GM12878 (cell line): Measurements from ENCODE around the gene WASF2. TPM values are rescaled to one million over a fixed set of nuclear protein-coding genes. Genes with fewer than 3 reads are reported as not detected.

Source experiments
- ATAC-seq: fragments of 200-7000 bp; cut with Tn5 transposase; 3 replicates; pipeline ENCODE4 v1.9.1; 2020; ENCODE audit warnings: mild to moderate bottlenecking, moderate library complexity
- BruUV-seq: library from RNA; stranded (reverse); fragments of 400-500 nt; replicated peaks from 2 replicates; lab custom pipeline; 2021; lab: Mats Ljungman, UMichigan
- CTCF ChIA-PET: fragments of 300-600 bp; sonication (Branson Sonifier 250); formaldehyde crosslinking; extraction: SDS; loops from one replicate; lab custom pipeline; 2021; ENCODE audit warnings: inconsistent platforms; lab: Yijun Ruan, JAX
- POLR2A ChIA-PET: fragments of 350-600 bp; formaldehyde crosslinking; extraction: SDS; loops from one replicate; lab custom pipeline; 2021; ENCODE audit warnings: inconsistent platforms; lab: Charles Lee
- RAD21 ChIA-PET: fragments of 300-600 bp; sonication (Branson Sonifier 250); formaldehyde crosslinking; loops from one replicate; lab custom pipeline; 2023; ENCODE audit warnings: antibody characterized with exemption; ENCODE audit not compliant: unreplicated experiment; lab: Charles Lee
- SMC1A ChIA-PET: fragments of 300-600 bp; sonication (Branson Sonifier 250); formaldehyde crosslinking; loops from one replicate; lab custom pipeline; 2023; ENCODE audit not compliant: unreplicated experiment, uncharacterized antibody; lab: Charles Lee
- DNase-seq: peaks from one replicate; pipeline ENCODE4 v3.0.0-alpha.2; 2011; ENCODE audit warnings: low read depth, low spot score
- FAIRE-seq: peaks from 3 replicates; lab custom pipeline; 2011; peaks lifted over from hg19 to GRCh38; lab: Jason Lieb, UNC
- H2AFZ ChIP-seq: 2 replicates; pipeline ENCODE4 v1.6.0; 2011; ENCODE audit warnings: low read depth, low read length, control low read depth; ENCODE audit not compliant: control insufficient read depth
- H3K27ac ChIP-seq: 2 replicates; pipeline ENCODE4 v1.5.1; 2011; ENCODE audit warnings: control low read depth; ENCODE audit not compliant: control insufficient read depth, insufficient read depth
- H3K27me3 ChIP-seq, 2 experiments: replicated peaks in 1 of 2; 2 replicates each; pipeline versions ENCODE4 v1.6.0 to v1.6.1; 2011; ENCODE audit warnings: low read length in 1 of 2; ENCODE audit not compliant: control insufficient read depth in 2 of 2, insufficient read depth in 2 of 2
- H3K36me3 ChIP-seq, 2 experiments: 2 replicates each; pipeline ENCODE4 v1.5.1; 2011; ENCODE audit warnings: low read length in 1 of 2; ENCODE audit not compliant: control insufficient read depth in 2 of 2, insufficient read depth in 2 of 2
- H3K4me1 ChIP-seq: 2 replicates; pipeline ENCODE4 v1.6.1; 2011; ENCODE audit warnings: mild to moderate bottlenecking, low read length, moderate library complexity, mixed read lengths; ENCODE audit not compliant: control insufficient read depth, insufficient read depth
- H3K4me2 ChIP-seq: 2 replicates; pipeline ENCODE4 v1.6.0; 2011; ENCODE audit warnings: control low read depth; ENCODE audit not compliant: control insufficient read depth, insufficient read depth
- H3K4me3 ChIP-seq: fragments of 200-600 bp; sonication (generic); 2 replicates; pipeline ENCODE4 v1.5.1; 2016
- H3K79me2 ChIP-seq: 2 replicates; pipeline ENCODE4 v1.6.0; 2011; ENCODE audit warnings: low read length; ENCODE audit not compliant: control insufficient read depth, insufficient read depth
- H3K9ac ChIP-seq: 2 replicates; pipeline ENCODE4 v1.8.0; 2011; ENCODE audit warnings: low read length, control low read depth, mixed read lengths; ENCODE audit not compliant: control insufficient read depth, insufficient read depth
- H3K9me3 ChIP-seq: replicated peaks from 3 replicates; pipeline ENCODE4 v1.5.1; 2011; ENCODE audit warnings: mild to moderate bottlenecking, low read length; ENCODE audit not compliant: control insufficient read depth, insufficient read depth
- H4K20me1 ChIP-seq: 2 replicates; pipeline ENCODE4 v1.6.0; 2011; ENCODE audit not compliant: control insufficient read depth, insufficient read depth
- CREM ChIP-seq: IDR thresholded peaks from 2 replicates; pipeline ENCODE4 v1.6.1; 2014; ENCODE audit warnings: antibody characterized with exemption, low read depth
- DPF2 ChIP-seq: fragments of 450-650 bp; IDR thresholded peaks from 2 replicates; pipeline ENCODE4 v1.6.1; 2017; ENCODE audit warnings: mild to moderate bottlenecking
- KAT2A ChIP-seq: conservative IDR thresholded peaks from 2 replicates; pipeline ENCODE4 v1.6.1; 2011; ENCODE audit warnings: low read depth, low read length; ENCODE audit not compliant: control insufficient read depth
- NBN ChIP-seq: fragments of 450-650 bp; IDR thresholded peaks from 2 replicates; pipeline ENCODE4 v1.6.1; 2016
- NR2F1 ChIP-seq: fragments of 450-650 bp; conservative IDR thresholded peaks from 2 replicates; pipeline ENCODE4 v1.6.1; 2017; ENCODE audit warnings: mild to moderate bottlenecking
- RELA ChIP-seq: fragments of 450-650 bp; IDR thresholded peaks from 2 replicates; pipeline ENCODE4 v1.8.0; 2014; ENCODE audit warnings: borderline replicate concordance; ENCODE audit not compliant: partially characterized antibody
- RUNX3 ChIP-seq: IDR thresholded peaks from 2 replicates; pipeline ENCODE4 v1.6.1; 2012; ENCODE audit warnings: low read length, inconsistent platforms
- STAT1 ChIP-seq: fragments of 450-650 bp; conservative IDR thresholded peaks from 2 replicates; pipeline ENCODE4 v1.6.1; 2014; ENCODE audit warnings: antibody characterized with exemption, mild to moderate bottlenecking
- WGBS: methylation state at CpG from one replicate; pipeline ENCODE4 v1.1.6; 2016; ENCODE audit warnings: low lambda C conversion rate; ENCODE audit not compliant: insufficient replicate concordance, insufficient coverage; ENCODE audit errors: missing lambda C conversion rate; 5-methylcytosine and 5-hydroxymethylcytosine counted together
- in situ Hi-C: fragments of 300-500 bp; cut with MboI; formaldehyde crosslinking; loops from 9 replicates; pipeline ENCODE4 v1.14.3; 2018; ENCODE audit warnings: mixed read lengths
- intact Hi-C: fragments of 100-400 bp; cut with micrococcal nuclease; formaldehyde crosslinking; loops from one replicate; pipeline ENCODE4 v1.14.2; 2022; ENCODE audit not compliant: unreplicated experiment
- polyA plus RNA-seq, 11 experiments: library from polyadenylated mRNA; depleted of rRNA in 4 of 11; unstranded in 6 of 11; stranded (reverse) in 5 of 11; fragments of >200 nt; fragmentation: Nextera tagmentation in 4 of 11; fragmentation: Illumina TruSeq in 1 of 11; extraction: Ambion mirVana in 4 of 11; extraction: Trizol in 1 of 11; gene quantifications; 1 replicate in 1 of 11; 2 replicates in 10 of 11; pipeline versions ENCODE4 v1.2.1 to v1.2.3, GENCODE V29; 2011 to 2016; ENCODE audit warnings: inconsistent platforms in 2 of 11, missing spikeins in 2 of 11, low read depth in 1 of 11
- total RNA-seq, 4 experiments: library from RNA; depleted of rRNA in 3 of 4; stranded (reverse); fragments of >200 nt in 3 of 4; fragmentation: Illumina TruSeq in 1 of 4; extraction: Trizol in 1 of 4; gene quantifications; 2 replicates each; pipeline versions ENCODE4 v1.2.1 to v1.2.3, GENCODE V29; 2013 to 2021

The WASF2 gene
- total and polyA plus RNA-seq, 10 of the 15 experiments (the other 5 are each of a cell fraction or from before 2014, with no cell fraction given), result 7.0 to 111 (median 37.1) TPM

DNA sequence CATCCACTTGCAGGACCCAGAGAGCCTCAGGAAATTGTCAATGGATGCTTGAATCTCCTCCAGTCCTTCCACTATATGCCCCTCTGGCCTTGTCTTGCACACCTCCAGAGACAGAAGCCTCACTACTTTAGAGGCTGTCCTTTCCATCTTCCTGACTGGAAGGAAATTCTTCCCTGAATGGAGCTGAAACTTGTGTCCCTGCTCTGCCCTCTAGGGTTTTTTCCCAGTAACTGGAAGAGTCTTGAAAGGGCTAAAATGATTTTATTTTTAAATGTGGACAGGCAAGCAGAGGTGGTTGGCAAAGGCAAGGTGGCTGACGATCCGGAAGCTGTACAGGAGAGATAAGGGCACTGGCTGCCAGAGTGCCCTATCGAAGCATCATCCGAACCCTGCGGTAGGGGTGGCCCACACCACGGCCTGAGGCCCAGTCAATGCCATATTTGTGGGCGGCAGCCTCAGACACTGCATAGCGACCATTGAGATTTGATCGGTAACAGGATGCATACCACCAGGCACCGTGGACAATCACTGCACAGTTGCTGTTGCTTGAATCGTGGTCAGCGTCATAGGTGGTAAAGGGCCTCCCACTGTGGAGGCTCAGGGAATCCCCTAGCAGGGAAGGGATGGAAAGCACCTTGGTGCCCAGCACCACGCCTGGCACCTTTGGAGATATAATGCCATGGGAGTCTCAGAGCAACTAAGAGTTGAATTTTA, 120.9 kb downstream of the WASF2 start:
- in situ Hi-C loops (no loop called here), intact Hi-C loops (loop anchor here (5.0 kb wide), 1 partner anchor 47 kb away; the partner anchor contains the start of gene TMEM222)
- Histone ChIP-seq H4K20me1 (no peaks in the 10 kb centered on the region; the same call in 1 of the 2 replicates), H3K9me3 (no peaks in the 10 kb centered on the region), H2AFZ (no peak overlapping the region), H3K4me1 (peaks cover 15% of the 10 kb centered on the region), H3K79me2 (no peaks in the 10 kb centered on the region), H3K4me3 (no peak overlapping the region), H3K4me2 (no peak overlapping the region; the same call in 1 of the 2 replicates), H3K27me3 (no peaks in the 10 kb centered on the region), H3K9ac (no peak overlapping the region), H3K27ac (no peak overlapping the region), H3K36me3 (no peaks in the 10 kb centered on the region)
- TF ChIP-seq RELA (peak; percentile 16), KAT2A (no peak), RUNX3 (peak; percentile 12; the same call in 1 of the 2 replicates), DPF2 (peak; percentile 55; the same call in 1 of the 2 replicates)
- DNase-seq (no peak), FAIRE-seq (no peak), ATAC-seq (peak; percentile 8)
- CTCF ChIA-PET, result interaction anchor here (0.6 to 4.7 kb wide), 8 partner anchors 11 to 131 kb away, joined by 3 to 40 read pairs (median 4); no protein-coding TSS in a partner anchor
- POLR2A ChIA-PET, result interaction anchor here (0.7 kb wide), 1 partner anchor 9 kb away, joined by 5 read pairs; no protein-coding TSS in a partner anchor
- SMC1A ChIA-PET, result no interaction called here
- RAD21 ChIA-PET, result interaction anchor here (0.7 to 0.8 kb wide), 2 partner anchors 9 to 18 kb away, joined by 3 read pairs; no protein-coding TSS in a partner anchor
- BruUV-seq, result no TSS peak
- WGBS, result 63% methylated on average over 13 of the region's 13 CpGs

GRCh38 chr1:27367160-27367650, 122.8 kb downstream of the WASF2 start:
- peak; percentile 50 for TF ChIP-seq NR2F1
- TF ChIP-seq STAT1, result no peak
- 0 out of 2 replicates have a peak, but pooled peaks have one; percentile 30 for TF ChIP-seq NBN
- no peak for TF ChIP-seq CREM
- TF ChIP-seq, all 136 proteins: peak for 2
- DNase-seq, result no peak
- ATAC-seq, result no peak

More at GRCh38 chr1:27367160-27367650, 122.8 kb downstream of the WASF2 start:
- intact Hi-C loops (loop anchor here (5.0 kb wide), 1 partner anchor 45 kb away; the partner anchor contains the start of gene TMEM222), in situ Hi-C loops (no loop called here)
- Histone ChIP-seq H3K9ac (no peak overlapping the region), H3K36me3 (no peaks in the 10 kb centered on the region), H3K4me1 (peaks cover 15% of the 10 kb centered on the region), H3K27ac (no peak overlapping the region), H4K20me1 (no peaks in the 10 kb centered on the region; the same call in 1 of the 2 replicates), H3K79me2 (no peaks in the 10 kb centered on the region), H3K27me3 (no peaks in the 10 kb centered on the region), H3K9me3 (no peaks in the 10 kb centered on the region), H3K4me3 (no peak overlapping the region), H2AFZ (no peak overlapping the region), H3K4me2 (no peak overlapping the region; the same call in 1 of the 2 replicates)
- ChIA-PET SMC1A (interaction anchor here (0.8 to 3.3 kb wide), 5 partner anchors 10 to 68 kb away, joined by 3 to 27 read pairs (median 3); partner anchors contain the start of gene GPR3), RAD21 (interaction anchor here (1.4 to 2.1 kb wide), 2 partner anchors 20 to 116 kb away, joined by 4 to 16 read pairs; no protein-coding TSS in a partner anchor), CTCF (interaction anchor here (0.8 to 4.7 kb wide), 15 partner anchors 9 to 239 kb away, joined by 3 to 40 read pairs (median 6); partner anchors contain the start of genes GPR3 and SYTL1), POLR2A (interaction anchor here (1.2 kb wide), 1 partner anchor 29 kb away, joined by 3 read pairs; no protein-coding TSS in a partner anchor)
- WGBS, result 57% methylated on average over 8 of the region's 8 CpGs
- BruUV-seq, result no TSS peak
- no peak for FAIRE-seq
